Osteocyte (in vitro differentiated cells): ENCODE results near the gene TMPRSS7. TPM values are rescaled to one million over a fixed set of nuclear protein-coding genes. Genes with fewer than 3 reads are reported as not detected.

Source experiments
- DNase-seq: peaks from one replicate; pipeline ENCODE4 v3.0.0; 2021; ENCODE audit warnings: mixed read lengths; ENCODE audit not compliant: unreplicated experiment; ENCODE audit errors: extremely low spot score
- H3K27ac Mint-ChIP-seq: one replicate; pipeline ENCODE4 v1.8.0; 2021; ENCODE audit warnings: mild to moderate bottlenecking, mixed read lengths; ENCODE audit not compliant: unreplicated experiment
- H3K27me3 Mint-ChIP-seq: one replicate; pipeline ENCODE4 v1.8.0; 2021; ENCODE audit warnings: mixed read lengths; ENCODE audit not compliant: unreplicated experiment
- H3K36me3 Mint-ChIP-seq: one replicate; pipeline ENCODE4 v1.8.0; 2021; ENCODE audit warnings: mixed read lengths; ENCODE audit not compliant: unreplicated experiment
- H3K4me1 Mint-ChIP-seq: one replicate; pipeline ENCODE4 v1.8.0; 2021; ENCODE audit warnings: mixed read lengths; ENCODE audit not compliant: unreplicated experiment
- H3K4me3 Mint-ChIP-seq: one replicate; pipeline ENCODE4 v1.8.0; 2021; ENCODE audit warnings: mild to moderate bottlenecking, moderate library complexity, mixed read lengths; ENCODE audit not compliant: unreplicated experiment
- H3K9me3 Mint-ChIP-seq: one replicate; pipeline ENCODE4 v1.8.0; 2021; ENCODE audit warnings: mixed read lengths; ENCODE audit not compliant: unreplicated experiment
- total RNA-seq: library from RNA; stranded (reverse); gene quantifications from 2 replicates; pipeline ENCODE4 v1.2.1, GENCODE V29; 2021
- TF ChIP-seq, protein P1 (sequence below): fragments of 200-600 bp; sonication (generic); IDR thresholded peaks from 2 replicates; pipeline ENCODE4 v1.5.0; 2021; ENCODE audit warnings: antibody characterized with exemption, mild to moderate bottlenecking, moderate library complexity

Gene TMPRSS7
- total RNA-seq, 1 donor from 2014 or later = not detected

DNA sequence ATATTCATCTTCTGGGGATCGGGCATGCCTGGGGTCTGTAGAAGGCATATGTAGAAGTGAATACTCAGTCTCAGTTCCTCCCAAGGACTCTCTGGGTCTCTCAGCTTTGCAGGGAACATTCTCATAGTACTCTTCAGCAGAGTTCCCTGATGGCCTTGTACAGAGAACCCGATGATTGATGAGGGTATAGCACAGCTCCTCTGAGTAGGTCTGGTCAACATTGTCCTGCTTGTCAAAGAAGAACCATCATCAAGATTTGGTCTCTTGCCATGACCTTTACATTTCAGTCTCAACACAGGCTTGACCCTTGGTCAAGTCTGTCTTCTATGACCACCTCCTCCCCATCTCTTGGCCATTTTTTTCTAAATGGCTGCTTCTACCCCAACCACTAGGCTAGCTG is 89.0 kb downstream of the TMPRSS7 start:
- H3K9me3 Mint-ChIP-seq = no peaks in the 10 kb centered on the region
- no peaks in the 10 kb centered on the region for H3K27me3 Mint-ChIP-seq
- no peak overlapping the region for H3K27ac Mint-ChIP-seq
- no peak overlapping the region for H3K4me3 Mint-ChIP-seq
- H3K36me3 Mint-ChIP-seq = no peaks in the 10 kb centered on the region
- TF ChIP-seq, protein P1, sequence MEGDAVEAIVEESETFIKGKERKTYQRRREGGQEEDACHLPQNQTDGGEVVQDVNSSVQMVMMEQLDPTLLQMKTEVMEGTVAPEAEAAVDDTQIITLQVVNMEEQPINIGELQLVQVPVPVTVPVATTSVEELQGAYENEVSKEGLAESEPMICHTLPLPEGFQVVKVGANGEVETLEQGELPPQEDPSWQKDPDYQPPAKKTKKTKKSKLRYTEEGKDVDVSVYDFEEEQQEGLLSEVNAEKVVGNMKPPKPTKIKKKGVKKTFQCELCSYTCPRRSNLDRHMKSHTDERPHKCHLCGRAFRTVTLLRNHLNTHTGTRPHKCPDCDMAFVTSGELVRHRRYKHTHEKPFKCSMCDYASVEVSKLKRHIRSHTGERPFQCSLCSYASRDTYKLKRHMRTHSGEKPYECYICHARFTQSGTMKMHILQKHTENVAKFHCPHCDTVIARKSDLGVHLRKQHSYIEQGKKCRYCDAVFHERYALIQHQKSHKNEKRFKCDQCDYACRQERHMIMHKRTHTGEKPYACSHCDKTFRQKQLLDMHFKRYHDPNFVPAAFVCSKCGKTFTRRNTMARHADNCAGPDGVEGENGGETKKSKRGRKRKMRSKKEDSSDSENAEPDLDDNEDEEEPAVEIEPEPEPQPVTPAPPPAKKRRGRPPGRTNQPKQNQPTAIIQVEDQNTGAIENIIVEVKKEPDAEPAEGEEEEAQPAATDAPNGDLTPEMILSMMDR = no peak
- DNase-seq = no peak
- H3K4me1 Mint-ChIP-seq = peaks cover 12% of the 10 kb centered on the region

DNA sequence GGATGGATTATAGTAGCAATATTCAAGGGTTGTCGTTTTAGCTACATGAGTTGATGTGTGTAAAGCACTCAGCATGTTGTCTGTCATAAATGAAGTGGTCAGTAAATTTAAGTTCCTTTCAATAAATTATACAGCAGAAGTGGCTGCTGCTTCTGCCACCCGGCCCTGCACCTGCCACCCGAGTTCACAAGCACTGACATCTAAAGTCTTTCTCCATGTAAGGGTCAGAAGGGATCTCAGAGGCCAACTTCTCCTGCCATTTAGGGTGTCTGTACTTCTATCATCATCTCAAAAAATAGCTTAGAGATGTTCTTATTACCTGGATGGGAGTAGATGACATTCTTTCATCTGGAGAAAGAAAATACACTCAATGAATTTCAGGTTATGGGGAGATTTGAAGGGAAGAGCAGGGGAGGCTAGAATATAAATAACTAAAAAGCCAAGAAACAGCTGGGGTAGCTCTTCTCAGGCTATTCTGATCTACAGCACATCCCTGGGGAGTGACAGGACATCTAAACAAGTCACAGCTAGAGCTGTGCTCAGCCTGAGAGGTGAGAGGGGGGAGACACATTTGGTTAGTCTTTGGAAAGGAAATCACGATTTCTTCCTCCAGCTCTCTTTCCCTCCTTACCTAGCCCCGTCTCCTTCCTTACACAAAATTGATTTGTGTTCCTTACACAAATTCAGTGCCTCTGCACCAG is 90.5 kb downstream of the TMPRSS7 start:
- H3K4me1 Mint-ChIP-seq = peaks cover 14% of the 10 kb centered on the region
- TF ChIP-seq, protein P1 = no peak
- no peak for DNase-seq
- H3K27ac Mint-ChIP-seq = no peak overlapping the region
- H3K4me3 Mint-ChIP-seq = no peak overlapping the region
- H3K36me3 Mint-ChIP-seq = no peaks in the 10 kb centered on the region
- H3K27me3 Mint-ChIP-seq = no peaks in the 10 kb centered on the region
- no peaks in the 10 kb centered on the region for H3K9me3 Mint-ChIP-seq

DNA sequence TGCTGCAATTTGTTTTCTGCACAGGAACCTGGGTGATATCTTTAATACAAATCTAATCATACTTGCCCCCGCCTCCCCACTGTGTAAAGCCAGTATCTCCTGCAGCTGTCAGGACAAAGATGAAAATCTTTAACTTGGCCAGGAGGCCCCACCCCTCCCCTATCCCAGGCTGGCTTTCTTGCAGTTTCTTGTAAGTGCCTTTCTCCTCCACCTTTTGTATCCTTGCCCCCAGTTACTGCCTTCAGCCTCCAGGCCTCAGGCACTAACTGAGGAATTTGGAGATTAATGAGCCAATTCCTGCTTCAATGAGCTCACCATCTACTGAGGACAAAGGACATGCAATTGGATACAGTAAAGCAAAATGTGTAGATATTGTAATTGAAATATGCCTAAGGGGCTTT is 92.0 kb downstream of the TMPRSS7 start:
- Mint-ChIP-seq H3K27ac (no peak overlapping the region), H3K27me3 (no peaks in the 10 kb centered on the region), H3K4me3 (no peak overlapping the region), H3K4me1 (peaks cover 14% of the 10 kb centered on the region), H3K9me3 (no peaks in the 10 kb centered on the region), H3K36me3 (no peaks in the 10 kb centered on the region)
- TF ChIP-seq, protein P1 = no peak
- DNase-seq = no peak

DNA sequence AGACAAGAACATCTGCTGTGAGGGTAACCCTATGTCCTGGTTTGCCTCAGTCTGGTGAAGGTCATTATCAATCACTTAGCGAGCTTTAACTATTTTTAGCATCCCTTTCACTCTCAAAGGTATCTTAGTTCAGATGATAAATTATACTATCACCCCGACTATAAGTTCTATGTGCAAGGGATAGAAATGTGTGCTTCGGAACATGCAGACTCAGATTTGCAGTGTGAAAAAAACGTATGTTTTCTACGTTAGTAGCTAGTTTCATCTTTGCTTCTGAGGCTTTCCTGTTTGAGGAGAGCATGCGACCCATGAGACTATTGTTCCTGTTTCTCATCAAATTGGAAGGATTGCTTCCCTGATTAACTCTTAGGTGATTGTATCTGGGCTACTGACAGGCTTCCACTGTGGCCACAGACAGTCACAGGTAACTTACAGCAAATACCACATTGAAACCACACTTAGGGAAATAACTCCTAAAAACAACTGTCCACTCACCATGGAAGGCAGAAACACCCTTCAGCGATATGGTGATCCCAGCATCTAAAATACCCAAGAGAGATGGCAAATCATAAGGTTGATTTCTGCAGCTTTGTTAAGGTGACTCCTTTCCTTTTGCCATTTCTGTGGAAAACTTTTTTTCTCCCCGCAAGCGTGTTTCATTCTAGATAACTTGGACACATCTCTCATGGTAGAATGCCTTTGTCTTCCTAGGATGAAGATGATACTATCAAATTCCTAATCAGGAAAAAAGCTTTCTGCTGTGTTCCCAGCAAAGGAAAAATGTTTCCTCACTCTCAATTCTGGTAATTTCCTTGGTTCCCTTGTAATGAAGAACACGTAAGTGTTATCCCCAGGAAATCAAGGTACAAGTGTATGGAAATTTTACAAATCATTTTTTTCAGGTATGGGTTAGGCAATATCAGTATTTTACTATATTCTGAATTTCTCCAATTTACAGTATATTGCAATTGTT is 93.3 kb downstream of the TMPRSS7 start:
- Mint-ChIP-seq H3K4me3 (no peak overlapping the region), H3K27me3 (no peaks in the 10 kb centered on the region), H3K9me3 (no peaks in the 10 kb centered on the region), H3K4me1 (peaks cover 14% of the 10 kb centered on the region), H3K36me3 (no peaks in the 10 kb centered on the region), H3K27ac (no peak overlapping the region)
- TF ChIP-seq, protein P1 = no peak
- no peak for DNase-seq
